Calu3 (cell line): Measurements from ENCODE around the gene RERG. TPM values are rescaled to one million over a fixed set of nuclear protein-coding genes. Genes with fewer than 3 reads are reported as not detected.

ENCODE experiments used
- BruUV-seq: library from RNA; stranded (reverse); fragments of 400-500 nt; replicated peaks from 2 replicates; lab custom pipeline; 2021; lab: Mats Ljungman, UMichigan
- CTCF ChIA-PET: fragments of 300-600 bp; sonication (Branson Sonifier 250); formaldehyde crosslinking; loops from one replicate; lab custom pipeline; 2022; ENCODE audit warnings: antibody characterized with exemption; lab: Charles Lee
- DNase-seq: peaks from one replicate; pipeline ENCODE4 v3.0.0; 2022
- H3K27ac Mint-ChIP-seq: one replicate; pipeline ENCODE4 v1.8.0; 2022; ENCODE audit warnings: mixed read lengths; ENCODE audit not compliant: unreplicated experiment
- H3K27me3 Mint-ChIP-seq: one replicate; pipeline ENCODE4 v1.8.0; 2022; ENCODE audit warnings: mixed read lengths; ENCODE audit not compliant: unreplicated experiment
- H3K36me3 Mint-ChIP-seq: one replicate; pipeline ENCODE4 v1.8.0; 2022; ENCODE audit warnings: mild to moderate bottlenecking, moderate library complexity, mixed read lengths; ENCODE audit not compliant: insufficient read depth, unreplicated experiment
- H3K4me1 Mint-ChIP-seq: one replicate; pipeline ENCODE4 v1.8.0; 2022; ENCODE audit warnings: mild to moderate bottlenecking, low read depth, mixed read lengths; ENCODE audit not compliant: unreplicated experiment
- H3K4me3 Mint-ChIP-seq: one replicate; pipeline ENCODE4 v1.8.0; 2022; ENCODE audit warnings: mild to moderate bottlenecking, low read depth, moderate library complexity, mixed read lengths; ENCODE audit not compliant: unreplicated experiment
- H3K9me3 Mint-ChIP-seq: one replicate; pipeline ENCODE4 v1.8.0; 2022; ENCODE audit warnings: low read depth, mixed read lengths; ENCODE audit not compliant: unreplicated experiment
- intact Hi-C: fragments of 100-400 bp; cut with micrococcal nuclease; formaldehyde crosslinking; loops from one replicate; pipeline ENCODE4 v1.10.0; 2022; ENCODE audit not compliant: unreplicated experiment
- total RNA-seq: library from RNA; stranded (reverse); gene quantifications from 2 replicates; pipeline ENCODE4 v1.2.3, GENCODE V29; 2022
- TF ChIP-seq, protein P1 (sequence below): fragments of 200-600 bp; IDR thresholded peaks from one replicate; pipeline ENCODE4 v1.8.0; 2022; ENCODE audit warnings: antibody characterized with exemption; ENCODE audit not compliant: unreplicated experiment

The RERG gene
- total RNA-seq, 1 experiment from 2014 or later: 6.0 TPM

DNA sequence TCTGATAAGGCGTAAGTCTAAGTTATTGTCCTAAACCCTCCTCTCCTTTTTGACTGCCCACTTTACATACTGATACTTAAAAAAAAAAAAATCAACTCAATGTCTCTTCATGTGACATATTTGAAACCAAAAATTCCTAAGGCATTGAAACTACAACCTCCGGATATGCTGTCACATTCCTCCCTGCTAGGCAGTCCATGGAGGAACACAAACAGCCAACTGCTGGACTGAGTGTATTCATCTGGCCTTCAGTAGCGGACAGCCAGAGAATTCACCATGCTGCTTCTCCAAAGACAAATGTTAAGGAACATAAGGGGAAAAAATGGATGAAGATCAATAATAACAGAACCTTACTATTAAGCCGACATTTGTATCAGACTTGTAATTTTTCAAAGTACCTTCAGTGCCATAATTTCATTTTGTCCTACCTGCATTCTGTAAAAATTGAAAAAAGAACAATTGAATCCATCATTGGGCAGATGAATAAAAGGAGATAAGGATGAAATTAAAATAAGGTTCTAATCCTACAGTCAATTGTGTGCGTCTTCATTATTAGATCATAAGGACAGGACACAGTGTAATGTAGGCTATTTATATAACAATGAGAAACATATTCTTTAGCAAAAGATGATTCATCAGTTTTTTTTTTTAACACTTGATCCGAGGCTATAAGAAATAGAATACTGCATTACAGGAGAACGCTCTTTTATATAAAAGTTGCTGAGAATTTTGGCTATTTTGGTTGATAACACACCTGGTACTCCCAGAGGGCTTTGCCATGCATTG, 12.2 kb downstream of the RERG start:
- no peak overlapping the region for H3K27ac Mint-ChIP-seq
- TF ChIP-seq, protein P1, sequence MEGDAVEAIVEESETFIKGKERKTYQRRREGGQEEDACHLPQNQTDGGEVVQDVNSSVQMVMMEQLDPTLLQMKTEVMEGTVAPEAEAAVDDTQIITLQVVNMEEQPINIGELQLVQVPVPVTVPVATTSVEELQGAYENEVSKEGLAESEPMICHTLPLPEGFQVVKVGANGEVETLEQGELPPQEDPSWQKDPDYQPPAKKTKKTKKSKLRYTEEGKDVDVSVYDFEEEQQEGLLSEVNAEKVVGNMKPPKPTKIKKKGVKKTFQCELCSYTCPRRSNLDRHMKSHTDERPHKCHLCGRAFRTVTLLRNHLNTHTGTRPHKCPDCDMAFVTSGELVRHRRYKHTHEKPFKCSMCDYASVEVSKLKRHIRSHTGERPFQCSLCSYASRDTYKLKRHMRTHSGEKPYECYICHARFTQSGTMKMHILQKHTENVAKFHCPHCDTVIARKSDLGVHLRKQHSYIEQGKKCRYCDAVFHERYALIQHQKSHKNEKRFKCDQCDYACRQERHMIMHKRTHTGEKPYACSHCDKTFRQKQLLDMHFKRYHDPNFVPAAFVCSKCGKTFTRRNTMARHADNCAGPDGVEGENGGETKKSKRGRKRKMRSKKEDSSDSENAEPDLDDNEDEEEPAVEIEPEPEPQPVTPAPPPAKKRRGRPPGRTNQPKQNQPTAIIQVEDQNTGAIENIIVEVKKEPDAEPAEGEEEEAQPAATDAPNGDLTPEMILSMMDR: no peak
- no peaks in the 10 kb centered on the region for H3K4me1 Mint-ChIP-seq
- peaks cover 4% of the 10 kb centered on the region for H3K9me3 Mint-ChIP-seq
- CTCF ChIA-PET: interaction anchor here (0.8 to 1.4 kb wide), 4 partner anchors 11 to 53 kb away, joined by 3 read pairs; partner anchors contain the start of gene RERG
- DNase-seq: no peak
- BruUV-seq: no TSS peak
- no peaks in the 10 kb centered on the region for H3K27me3 Mint-ChIP-seq
- H3K4me3 Mint-ChIP-seq: no peak overlapping the region
- intact Hi-C loops: no loop called here
- no peaks in the 10 kb centered on the region for H3K36me3 Mint-ChIP-seq

DNA sequence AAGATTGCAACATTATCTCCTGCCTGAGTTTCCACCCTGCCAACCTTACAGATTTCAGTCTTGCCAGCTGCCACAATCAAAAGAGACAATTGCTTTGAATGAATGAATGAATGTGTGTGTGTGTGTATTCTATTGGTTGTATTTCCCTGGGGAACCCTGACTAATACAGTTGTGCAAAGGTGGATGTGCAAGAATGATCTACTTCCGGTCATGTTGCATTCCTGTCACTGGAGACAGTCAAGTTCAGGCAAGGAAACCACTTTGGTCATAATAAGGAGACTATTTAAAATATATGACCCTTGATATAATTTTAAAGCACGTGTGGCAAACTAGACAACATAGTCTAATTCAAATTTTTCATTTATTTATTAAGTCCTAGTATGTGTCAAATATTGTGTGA, 13.1 kb downstream of the RERG start:
- CTCF ChIA-PET: interaction anchor here (0.8 kb wide), 1 partner anchor 13 kb away, joined by 3 read pairs; the partner anchor contains the start of gene RERG
- Mint-ChIP-seq H3K9me3 (peaks cover 4% of the 10 kb centered on the region), H3K4me1 (no peaks in the 10 kb centered on the region), H3K36me3 (no peaks in the 10 kb centered on the region), H3K27ac (no peak overlapping the region), H3K4me3 (no peak overlapping the region), H3K27me3 (no peaks in the 10 kb centered on the region)
- TF ChIP-seq, protein P1: peak; percentile 32
- intact Hi-C loops: no loop called here
- peak; percentile 4 for DNase-seq
- no TSS peak for BruUV-seq

DNA sequence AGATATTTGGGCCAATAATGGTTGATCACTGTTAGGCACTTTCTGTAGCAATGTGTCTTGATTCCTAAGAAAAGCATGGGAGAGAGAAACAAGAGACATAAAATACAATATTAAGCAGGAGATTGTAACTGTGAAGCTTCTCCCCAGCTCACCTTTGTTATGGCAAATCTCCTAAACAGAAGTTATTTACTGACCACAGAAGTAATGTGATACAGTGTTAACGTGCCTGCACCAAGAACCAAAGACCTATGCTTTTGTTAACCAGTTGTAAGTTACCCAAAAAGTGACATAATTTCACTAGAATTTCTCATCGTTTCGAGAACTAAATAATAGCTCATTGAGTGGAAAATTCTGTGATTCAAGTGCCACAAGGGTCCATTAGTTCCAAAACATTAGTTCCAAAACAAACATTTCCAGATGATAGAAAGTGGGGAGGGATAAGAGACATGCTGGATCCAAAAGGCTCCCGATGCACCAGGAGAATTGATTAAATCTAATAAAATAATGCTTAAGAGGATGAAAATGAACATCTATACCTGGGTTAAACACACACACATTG, 14.3 kb downstream of the RERG start:
- H3K4me3 Mint-ChIP-seq: no peak overlapping the region
- no peak overlapping the region for H3K27ac Mint-ChIP-seq
- CTCF ChIA-PET: no interaction called here
- TF ChIP-seq, protein P1: no peak
- peaks cover 4% of the 10 kb centered on the region for H3K9me3 Mint-ChIP-seq
- DNase-seq: no peak
- intact Hi-C loops: no loop called here
- no peaks in the 10 kb centered on the region for H3K36me3 Mint-ChIP-seq
- no TSS peak for BruUV-seq
- no peaks in the 10 kb centered on the region for H3K4me1 Mint-ChIP-seq
- H3K27me3 Mint-ChIP-seq: no peaks in the 10 kb centered on the region

DNA sequence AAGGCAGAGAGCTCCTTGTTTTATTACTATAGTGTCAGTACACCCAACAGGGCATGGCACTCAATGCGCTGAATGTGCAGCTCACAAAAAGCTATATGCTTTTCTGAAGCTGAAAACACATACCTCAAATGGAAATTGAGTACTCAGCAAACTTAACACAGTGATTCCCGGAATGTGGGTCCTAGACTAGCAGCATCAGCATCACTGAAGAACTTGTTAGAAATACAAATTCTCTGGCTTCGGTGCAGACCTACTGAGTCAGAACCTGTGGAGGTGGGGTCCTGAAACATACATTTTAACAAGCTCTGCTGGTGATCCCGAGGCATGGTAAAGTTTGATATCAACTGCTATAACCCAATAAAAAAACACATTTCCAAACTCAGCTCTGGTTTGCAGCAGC, 14.9 kb downstream of the RERG start:
- intact Hi-C loops: no loop called here
- Mint-ChIP-seq H3K4me3 (no peak overlapping the region), H3K4me1 (no peaks in the 10 kb centered on the region), H3K27me3 (no peaks in the 10 kb centered on the region), H3K36me3 (no peaks in the 10 kb centered on the region), H3K27ac (no peak overlapping the region), H3K9me3 (peaks cover 4% of the 10 kb centered on the region)
- CTCF ChIA-PET: no interaction called here
- TF ChIP-seq, protein P1: no peak
- no peak for DNase-seq
- BruUV-seq: no TSS peak
